Measurements from ENCODE around the gene FAT4. TPM values are rescaled to one million over a fixed set of nuclear protein-coding genes. Genes with fewer than 3 reads are reported as not detected.

The FAT4 gene
- total RNA-seq, 1 donor from 2014 or later = 3.0 TPM

GRCh38 chr4:125315576-125316400 lies 1.0 kb downstream of the FAT4 start:
- no peaks in the 10 kb centered on the region for H3K27me3 ChIP-seq (ENCODE audit: control insufficient read depth, insufficient read depth, low read length)
- no peak for DNase-seq (ENCODE audit: low read depth)
- peak; percentile 24 for TF ChIP-seq CTCF (IDR thresholded peaks at IDR 0.05; ENCODE audit: insufficient read depth, low read length, poor library complexity, severe bottlenecking)
- no peaks in the 10 kb centered on the region for H3K36me3 ChIP-seq (ENCODE audit: control insufficient read depth, insufficient read depth, low read length)
- peak overlapping the region; percentile 75 for H3K4me3 ChIP-seq (ENCODE audit: low read depth, low read length)

- no peak for TF ChIP-seq CTCF (IDR thresholded peaks at IDR 0.05; ENCODE audit: insufficient read depth, low read length, poor library complexity, severe bottlenecking)
- peak overlapping the region; percentile 75 for H3K4me3 ChIP-seq (ENCODE audit: low read depth, low read length)
- H3K27me3 ChIP-seq (ENCODE audit: control insufficient read depth, insufficient read depth, low read length) = no peaks in the 10 kb centered on the region
- no peak for DNase-seq (ENCODE audit: low read depth)
- no peaks in the 10 kb centered on the region for H3K36me3 ChIP-seq (ENCODE audit: control insufficient read depth, insufficient read depth, low read length)
Observed at GRCh38 chr4:125316401-125316790, 1.6 kb downstream of the FAT4 start.

GRCh38 chr4:125316791-125317524 lies 2.2 kb downstream of the FAT4 start:
- TF ChIP-seq CTCF (IDR thresholded peaks at IDR 0.05; ENCODE audit: insufficient read depth, low read length, poor library complexity, severe bottlenecking) = peak; percentile 28
- Histone ChIP-seq H3K27me3 (ENCODE audit: control insufficient read depth, insufficient read depth, low read length) (no peaks in the 10 kb centered on the region), H3K36me3 (ENCODE audit: control insufficient read depth, insufficient read depth, low read length) (no peaks in the 10 kb centered on the region), H3K4me3 (ENCODE audit: low read depth, low read length) (peak overlapping the region; percentile 75)
- no peak for DNase-seq (ENCODE audit: low read depth)

- Histone ChIP-seq H3K36me3 (ENCODE audit: control insufficient read depth, insufficient read depth, low read length) (no peaks in the 10 kb centered on the region), H3K4me3 (ENCODE audit: low read depth, low read length) (peak overlapping the region; percentile 75), H3K27me3 (ENCODE audit: control insufficient read depth, insufficient read depth, low read length) (no peaks in the 10 kb centered on the region)
- TF ChIP-seq CTCF (IDR thresholded peaks at IDR 0.05; ENCODE audit: insufficient read depth, low read length, poor library complexity, severe bottlenecking) = peak; percentile 64
- no peak for DNase-seq (ENCODE audit: low read depth)
Observed at GRCh38 chr4:125317525-125317877, 2.7 kb downstream of the FAT4 start.

- no peak for DNase-seq (ENCODE audit: low read depth)
- no peak for TF ChIP-seq CTCF (IDR thresholded peaks at IDR 0.05; ENCODE audit: insufficient read depth, low read length, poor library complexity, severe bottlenecking)
- Histone ChIP-seq H3K36me3 (ENCODE audit: control insufficient read depth, insufficient read depth, low read length) (no peaks in the 10 kb centered on the region), H3K4me3 (ENCODE audit: low read depth, low read length) (no peak overlapping the region), H3K27me3 (ENCODE audit: control insufficient read depth, insufficient read depth, low read length) (no peaks in the 10 kb centered on the region)
Observed at GRCh38 chr4:125319311-125319710, 4.6 kb downstream of the FAT4 start.

Data from kidney epithelial cell (primary cell).